RWPE2 (cell line): ENCODE data around the gene DNASE1L3.
"Not testable (repeated sequence)": the region's sequence is repeated elsewhere in the genome, so short reads cannot be mapped to it uniquely, and the experiment has no call there.

Experiments used
- ATAC-seq: fragments of 200-7000 bp; cut with Tn5 transposase; 3 replicates; pipeline ENCODE4 v1.9.1; 2021; ENCODE audit warnings: low read depth
- DNase-seq: peaks from one replicate; pipeline ENCODE4 v3.0.0-alpha.2; 2020; ENCODE audit warnings: low spot score
- H3K27ac ChIP-seq: fragments of 450-650 bp; 2 replicates; pipeline ENCODE4 v1.5.1; 2017; ENCODE audit warnings: mild to moderate bottlenecking; ENCODE audit not compliant: poor library complexity, severe bottlenecking
- H3K27me3 ChIP-seq: fragments of 250-450 bp; sonication (Bioruptor Pico); 2 replicates; pipeline ENCODE4 v1.5.1; 2021; ENCODE audit warnings: mild to moderate bottlenecking, moderate library complexity; ENCODE audit not compliant: insufficient read depth, poor library complexity, severe bottlenecking
- H3K36me3 ChIP-seq: fragments of 250-450 bp; sonication (Bioruptor Pico); 2 replicates; pipeline ENCODE4 v1.5.1; 2020; ENCODE audit warnings: low read depth, mild to moderate bottlenecking, moderate library complexity
- H3K4me1 ChIP-seq: fragments of 250-450 bp; sonication (Bioruptor Pico); 2 replicates; pipeline ENCODE4 v1.5.1; 2021; ENCODE audit warnings: mild to moderate bottlenecking, moderate library complexity; ENCODE audit not compliant: insufficient read depth, poor library complexity, severe bottlenecking
- H3K4me3 ChIP-seq: fragments of 250-450 bp; sonication (Bioruptor Pico); 2 replicates; pipeline ENCODE4 v1.5.1; 2021; ENCODE audit warnings: mild to moderate bottlenecking, moderate library complexity; ENCODE audit not compliant: severe bottlenecking
- H3K9me3 ChIP-seq: fragments of 250-450 bp; sonication (Bioruptor Pico); 2 replicates; pipeline ENCODE4 v1.5.1; 2021; ENCODE audit warnings: mild to moderate bottlenecking, moderate library complexity; ENCODE audit not compliant: severe bottlenecking
- TF ChIP-seq, protein P1 (sequence below): fragments of 450-650 bp; IDR thresholded peaks from one replicate; pipeline ENCODE4 v1.5.1; 2017; ENCODE audit warnings: mild to moderate bottlenecking, moderate library complexity; ENCODE audit not compliant: poor library complexity, severe bottlenecking

DNASE1L3 gene

DNA sequence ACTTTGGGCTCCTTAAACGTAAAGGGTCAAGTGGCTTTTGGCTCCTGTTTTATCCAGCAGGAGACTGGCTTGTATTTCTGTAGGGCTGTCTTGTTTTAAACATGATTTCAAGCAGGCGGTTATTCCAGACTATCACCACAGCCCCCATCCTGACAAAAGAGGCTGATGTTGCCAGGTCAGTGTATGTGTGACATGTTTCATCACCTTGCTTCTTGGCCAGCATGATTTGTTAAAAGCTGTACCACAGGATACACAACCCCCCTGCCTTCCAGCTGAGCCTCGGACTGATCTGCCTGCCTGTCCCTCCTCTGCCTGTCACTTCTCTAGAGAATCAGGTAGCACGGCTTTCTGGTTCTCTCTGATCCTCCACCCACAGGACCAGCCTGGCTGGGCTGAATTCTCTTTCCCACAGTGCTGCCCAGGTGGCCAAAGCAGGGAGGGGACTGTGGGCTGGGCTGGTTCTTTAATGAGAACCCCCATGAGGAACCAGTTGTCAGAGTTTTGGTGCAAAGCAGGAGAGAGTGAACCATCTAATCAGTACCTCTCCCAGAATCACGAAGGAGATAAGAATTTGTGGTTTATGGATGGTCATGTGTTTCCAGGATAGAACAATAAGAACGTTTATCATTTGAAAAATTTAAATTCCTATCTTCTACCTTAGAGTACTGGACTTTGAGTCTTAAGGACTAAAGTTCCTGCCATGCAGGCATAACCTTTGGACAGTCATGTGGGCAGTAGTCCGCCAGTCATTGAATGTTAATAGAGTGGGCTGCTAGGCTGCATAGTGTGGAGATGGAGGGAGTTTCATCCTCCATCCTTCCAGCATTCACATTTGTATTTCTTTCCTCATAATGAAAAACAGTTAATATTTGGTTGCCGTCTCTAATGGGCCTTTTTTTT lies 35.6 kb upstream of the DNASE1L3 start:
- Histone ChIP-seq H3K4me3 (no peak overlapping the region), H3K36me3 (0 out of 2 replicates have a peak, but pooled peaks cover under 1% of the 10 kb centered on the region), H3K27ac (no peak overlapping the region), H3K9me3 (no peaks in the 10 kb centered on the region), H3K27me3 (no peaks in the 10 kb centered on the region), H3K4me1 (no peaks in the 10 kb centered on the region)
- ATAC-seq (no peak), DNase-seq (no peak)
- TF ChIP-seq, protein P1, sequence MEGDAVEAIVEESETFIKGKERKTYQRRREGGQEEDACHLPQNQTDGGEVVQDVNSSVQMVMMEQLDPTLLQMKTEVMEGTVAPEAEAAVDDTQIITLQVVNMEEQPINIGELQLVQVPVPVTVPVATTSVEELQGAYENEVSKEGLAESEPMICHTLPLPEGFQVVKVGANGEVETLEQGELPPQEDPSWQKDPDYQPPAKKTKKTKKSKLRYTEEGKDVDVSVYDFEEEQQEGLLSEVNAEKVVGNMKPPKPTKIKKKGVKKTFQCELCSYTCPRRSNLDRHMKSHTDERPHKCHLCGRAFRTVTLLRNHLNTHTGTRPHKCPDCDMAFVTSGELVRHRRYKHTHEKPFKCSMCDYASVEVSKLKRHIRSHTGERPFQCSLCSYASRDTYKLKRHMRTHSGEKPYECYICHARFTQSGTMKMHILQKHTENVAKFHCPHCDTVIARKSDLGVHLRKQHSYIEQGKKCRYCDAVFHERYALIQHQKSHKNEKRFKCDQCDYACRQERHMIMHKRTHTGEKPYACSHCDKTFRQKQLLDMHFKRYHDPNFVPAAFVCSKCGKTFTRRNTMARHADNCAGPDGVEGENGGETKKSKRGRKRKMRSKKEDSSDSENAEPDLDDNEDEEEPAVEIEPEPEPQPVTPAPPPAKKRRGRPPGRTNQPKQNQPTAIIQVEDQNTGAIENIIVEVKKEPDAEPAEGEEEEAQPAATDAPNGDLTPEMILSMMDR: no peak

DNA sequence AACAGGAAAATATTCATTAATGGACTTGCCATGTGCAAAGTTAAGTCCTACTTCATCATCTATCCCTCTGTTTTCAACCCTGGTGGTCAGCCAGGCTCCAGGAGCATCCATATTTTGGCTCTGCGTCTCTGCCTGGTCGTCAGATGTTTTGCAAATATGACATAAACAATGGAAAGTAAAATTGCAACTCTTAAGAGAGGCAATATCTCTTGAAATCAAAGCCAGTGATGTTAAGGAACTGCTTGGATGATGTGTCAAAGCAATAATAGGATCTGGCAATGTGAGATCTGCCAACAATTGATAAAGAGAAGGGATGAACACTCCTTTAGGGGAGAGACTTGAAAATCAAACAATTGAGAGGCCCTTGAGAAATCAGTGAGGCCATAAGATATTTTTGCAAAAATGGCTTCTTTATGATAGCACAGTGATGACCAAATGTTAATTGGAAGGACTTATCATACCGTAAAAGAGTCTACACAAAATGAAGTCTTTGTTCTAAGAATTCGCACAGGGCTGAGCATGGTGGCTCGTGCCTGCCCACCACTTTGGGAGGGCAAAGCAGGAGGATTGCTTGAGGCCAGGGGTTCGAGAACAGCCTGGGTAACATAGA lies 33.3 kb upstream of the DNASE1L3 start:
- TF ChIP-seq, protein P1: no peak
- ATAC-seq (no peak), DNase-seq (no peak)
- Histone ChIP-seq H3K36me3 (no peaks in the 10 kb centered on the region), H3K27ac (no peak overlapping the region), H3K4me1 (no peaks in the 10 kb centered on the region), H3K27me3 (no peaks in the 10 kb centered on the region), H3K9me3 (no peaks in the 10 kb centered on the region), H3K4me3 (no peak overlapping the region)

DNA sequence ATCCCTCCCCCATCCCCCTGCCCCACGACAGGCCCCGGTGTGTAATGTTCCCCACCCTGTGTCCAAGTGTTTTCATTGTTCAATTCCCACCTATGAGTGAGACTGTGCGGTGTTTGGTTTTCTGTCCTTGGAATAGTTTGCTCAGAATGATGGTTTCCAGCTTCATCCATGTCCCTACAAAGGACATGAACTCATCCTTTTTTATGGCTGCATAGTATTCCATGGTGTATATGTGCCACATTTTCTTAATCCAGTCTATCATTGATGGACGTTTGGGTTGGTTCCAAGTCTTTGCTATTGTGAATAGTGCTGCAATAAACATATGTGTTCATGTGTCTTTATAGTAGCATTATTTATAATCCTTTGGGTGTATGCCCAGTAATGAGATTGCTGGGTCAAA lies 32.1 kb upstream of the DNASE1L3 start:
- H3K36me3 ChIP-seq, H3K9me3 ChIP-seq, ATAC-seq, DNase-seq, H3K4me1 ChIP-seq, H3K4me3 ChIP-seq, H3K27me3 ChIP-seq, H3K27ac ChIP-seq: not testable (repeated sequence)

DNA sequence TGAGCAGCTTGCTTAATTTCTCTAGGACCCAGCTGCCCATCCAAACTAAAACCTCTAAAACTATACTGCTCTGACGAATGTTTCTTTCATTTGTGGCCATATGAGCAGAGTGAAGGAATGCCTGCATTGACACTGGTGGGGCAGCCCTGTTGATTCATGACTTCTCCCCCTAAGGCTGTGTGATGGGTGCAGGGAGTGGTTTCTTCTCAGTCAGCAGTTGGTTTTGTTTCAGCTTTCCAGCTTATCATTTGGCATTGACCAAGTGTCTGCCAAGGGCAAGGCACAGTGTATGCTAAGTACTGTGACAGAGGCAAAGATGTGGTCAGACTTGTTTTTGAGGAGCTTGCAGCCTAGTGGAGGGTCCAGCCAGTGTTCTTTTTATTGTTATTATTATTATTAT lies 31.6 kb upstream of the DNASE1L3 start:
- TF ChIP-seq, protein P1: no peak
- no peak for ATAC-seq
- H3K27ac ChIP-seq: no peak overlapping the region
- H3K4me3 ChIP-seq: no peak overlapping the region
- no peaks in the 10 kb centered on the region for H3K36me3 ChIP-seq
- H3K27me3 ChIP-seq: no peaks in the 10 kb centered on the region
- H3K4me1 ChIP-seq: no peaks in the 10 kb centered on the region
- DNase-seq: no peak
- H3K9me3 ChIP-seq: no peaks in the 10 kb centered on the region

DNA sequence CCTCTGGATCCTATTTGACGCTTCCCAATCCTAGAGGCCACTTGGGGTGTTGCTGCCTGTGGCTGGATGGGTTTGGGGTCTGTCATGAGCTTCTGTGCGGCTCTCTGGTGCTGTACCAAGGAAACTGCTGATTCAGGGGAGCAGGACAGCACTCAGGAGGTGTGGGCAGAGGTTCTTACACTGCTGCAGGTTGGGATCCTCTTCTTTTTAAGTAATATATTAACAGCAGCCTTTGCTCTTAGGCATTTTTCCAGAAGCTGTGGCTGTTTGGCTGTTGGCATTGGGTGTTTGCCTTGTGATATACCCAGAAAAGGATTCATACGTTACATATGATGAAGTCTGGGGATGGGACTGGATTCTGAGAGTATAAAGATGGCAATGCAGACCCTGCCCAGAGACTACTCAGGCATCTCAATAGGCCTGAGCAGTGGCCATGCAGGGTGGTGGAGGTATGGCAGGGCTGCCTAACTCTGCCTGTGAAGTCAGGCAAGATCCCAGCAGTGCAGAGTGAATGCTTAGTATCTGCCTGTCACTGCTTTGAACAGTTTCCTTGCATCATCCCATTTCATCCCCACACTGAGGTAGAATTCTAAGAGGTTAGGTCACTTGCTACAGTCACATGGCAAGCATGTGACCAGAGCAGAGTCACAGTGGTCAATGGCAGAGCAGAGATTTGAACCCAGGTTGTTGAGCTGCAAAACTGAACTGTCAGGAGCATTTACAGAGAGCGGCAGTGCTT lies 30.7 kb upstream of the DNASE1L3 start:
- Histone ChIP-seq H3K27me3 (no peaks in the 10 kb centered on the region), H3K4me1 (no peaks in the 10 kb centered on the region), H3K4me3 (no peak overlapping the region), H3K9me3 (no peaks in the 10 kb centered on the region), H3K27ac (no peak overlapping the region), H3K36me3 (no peaks in the 10 kb centered on the region)
- DNase-seq (no peak), ATAC-seq (no peak)
- TF ChIP-seq, protein P1: no peak
